GM12875 (cell line): ENCODE data around the gene RTEL1.

Experiments used
- H3K4me3 ChIP-seq: one replicate; pipeline ENCODE4 v1.5.1; 2011; ENCODE audit warnings: low read depth, low read length, control low read depth
- CTCF ChIP-seq: IDR thresholded peaks from 2 replicates; pipeline ENCODE4 v1.5.1; 2011; ENCODE audit warnings: low read depth, mild to moderate bottlenecking, control low read depth, inconsistent platforms, low read length, moderate library complexity, borderline replicate concordance; ENCODE audit not compliant: insufficient read depth

The RTEL1 gene

GRCh38 chr20:63617092-63617875 is 40.8 kb upstream of the RTEL1 start:
- no peak overlapping the region for H3K4me3 ChIP-seq
- TF ChIP-seq CTCF, result no peak

GRCh38 chr20:63617876-63618265 is 40.2 kb upstream of the RTEL1 start:
- no peak for TF ChIP-seq CTCF

GRCh38 chr20:63618291-63618980 is 39.7 kb upstream of the RTEL1 start:
- no peak for TF ChIP-seq CTCF
- H3K4me3 ChIP-seq, result no peak overlapping the region

More at GRCh38 chr20:63617876-63618265, 40.2 kb upstream of the RTEL1 start:
- no peak overlapping the region for H3K4me3 ChIP-seq

GRCh38 chr20:63619086-63619485 is 39.0 kb upstream of the RTEL1 start:
- H3K4me3 ChIP-seq, result no peak overlapping the region
- TF ChIP-seq CTCF, result no peak

- no peak for TF ChIP-seq CTCF
- H3K4me3 ChIP-seq, result no peak overlapping the region
These were observed 38.6 kb upstream of the RTEL1 start for GRCh38 chr20:63619505-63619904.

- TF ChIP-seq CTCF, result no peak
These were observed 37.1 kb upstream of the RTEL1 start for GRCh38 chr20:63620991-63621390.

GRCh38 chr20:63622096-63622495 is 36.0 kb upstream of the RTEL1 start:
- H3K4me3 ChIP-seq, result no peak overlapping the region
- TF ChIP-seq CTCF, result no peak

More at GRCh38 chr20:63620991-63621390, 37.1 kb upstream of the RTEL1 start:
- no peak overlapping the region for H3K4me3 ChIP-seq
